Measurements from ENCODE around the gene IPO8. TPM values are rescaled to one million over a fixed set of nuclear protein-coding genes. Genes with fewer than 3 reads are reported as not detected.

Gene IPO8
- total and polyA plus RNA-seq, 2 donors (not counting 3 experiments of a cell fraction or from before 2014, with no cell fraction given): 7.2 to 52.5 TPM

- H3K9ac ChIP-seq (replicated peaks; ENCODE audit: extremely low read depth, insufficient read depth, low read length): no peak overlapping the region
- no peak overlapping the region for H3K4me3 ChIP-seq (replicated peaks in 1 of 3; ENCODE audit: insufficient read depth in 1 of 3, low read depth in 1 of 3, low read length in 3 of 3)
- H3K27me3 ChIP-seq (ENCODE audit: control insufficient read depth in 2 of 2, insufficient read depth in 2 of 2, low read length in 2 of 2): no peaks in the 10 kb centered on the region
- H3K4me1 ChIP-seq (ENCODE audit: control insufficient read depth, extremely low read depth, insufficient read depth, low read length): peaks cover 3% of the 10 kb centered on the region
- no peak overlapping the region for H3K4me2 ChIP-seq (ENCODE audit: insufficient read depth, low read length)
- DNase-seq (ENCODE audit: low read depth, low spot score) (no peak), FAIRE-seq (no peak)
- TF ChIP-seq EZH2 (IDR thresholded peaks at IDR 0.05; ENCODE audit: borderline replicate concordance, low read depth, low read length, severe bottlenecking) (no peak), POLR2AphosphoS5 (IDR thresholded peaks at IDR 0.05; ENCODE audit: insufficient read depth, low read depth, low read length) (no peak), FOS (IDR thresholded peaks at IDR 0.05; ENCODE audit: borderline replicate concordance, insufficient read depth, low read length) (no peak), GATA2 (IDR thresholded peaks at IDR 0.05; ENCODE audit: insufficient read depth, insufficient read length, low read depth, low read length) (no peak)
- no peaks in the 10 kb centered on the region for H3K79me2 ChIP-seq (ENCODE audit: control insufficient read depth, insufficient read depth, low read length)
- ChIA-PET POLR2A (no interaction called here), CTCF (no interaction called here)
- H3K27ac ChIP-seq (ENCODE audit: insufficient read depth, low read depth, low read length): no peak overlapping the region
- peaks cover 2 to 3% of the 10 kb centered on the region in 2 experiments for H3K36me3 ChIP-seq (ENCODE audit: control insufficient read depth in 2 of 2, extremely low read depth in 1 of 2, insufficient read depth in 2 of 2, low read length in 2 of 2)
- intact Hi-C loops (cut with micrococcal nuclease): loop anchor here (2.0 kb wide), 1 partner anchor 29 kb away; no protein-coding TSS in a partner anchor
- no TSS peak for BruUV-seq (replicated peaks)
- no peaks in the 10 kb centered on the region for H4K20me1 ChIP-seq (replicated peaks; ENCODE audit: control insufficient read depth, extremely low read depth, insufficient read depth, low read length)
- no peaks in the 10 kb centered on the region for H3K9me3 ChIP-seq (replicated peaks; ENCODE audit: control insufficient read depth, insufficient read depth, low read length)
- dilution Hi-C loops (cut with MboI; ENCODE audit: extremely low pct_ligation_motif_present, low sequenced_read_pairs): no loop called here
- H3K9me1 ChIP-seq (replicated peaks; ENCODE audit: control insufficient read depth, extremely low read depth, insufficient read depth, low read length): no peaks in the 10 kb centered on the region
- no peak overlapping the region for H2AFZ ChIP-seq (ENCODE audit: low read depth, low read length)
These were observed 17.4 kb downstream of the IPO8 start for GRCh38 chr12:30678221-30678620.

- BruUV-seq (replicated peaks): no TSS peak
- H3K9me3 ChIP-seq (replicated peaks; ENCODE audit: control insufficient read depth, insufficient read depth, low read length): no peaks in the 10 kb centered on the region
- H3K4me2 ChIP-seq (ENCODE audit: insufficient read depth, low read length): no peak overlapping the region
- DNase-seq (ENCODE audit: low read depth, low spot score) (no peak), FAIRE-seq (no peak)
- no peaks in the 10 kb centered on the region for H3K9me1 ChIP-seq (replicated peaks; ENCODE audit: control insufficient read depth, extremely low read depth, insufficient read depth, low read length)
- no peaks in the 10 kb centered on the region for H3K79me2 ChIP-seq (ENCODE audit: control insufficient read depth, insufficient read depth, low read length)
- intact Hi-C loops (cut with micrococcal nuclease) (no loop called here), dilution Hi-C loops (cut with MboI; ENCODE audit: extremely low pct_ligation_motif_present, low sequenced_read_pairs) (no loop called here)
- H4K20me1 ChIP-seq (replicated peaks; ENCODE audit: control insufficient read depth, extremely low read depth, insufficient read depth, low read length): no peaks in the 10 kb centered on the region
- peaks cover 2 to 5% of the 10 kb centered on the region in 2 experiments for H3K36me3 ChIP-seq (ENCODE audit: control insufficient read depth in 2 of 2, extremely low read depth in 1 of 2, insufficient read depth in 2 of 2, low read length in 2 of 2)
- ChIA-PET POLR2A (interaction anchor here (0.7 kb wide), 1 partner anchor 1952 kb away, joined by 4 read pairs; no protein-coding TSS in a partner anchor), CTCF (interaction anchor here (1.1 kb wide), 1 partner anchor 10 kb away, joined by 4 read pairs; no protein-coding TSS in a partner anchor)
- H3K9ac ChIP-seq (replicated peaks; ENCODE audit: extremely low read depth, insufficient read depth, low read length): no peak overlapping the region
- H3K27me3 ChIP-seq (ENCODE audit: control insufficient read depth in 2 of 2, insufficient read depth in 2 of 2, low read length in 2 of 2): no peaks in the 10 kb centered on the region
- H2AFZ ChIP-seq (ENCODE audit: low read depth, low read length): no peak overlapping the region
- no peak overlapping the region for H3K4me3 ChIP-seq (replicated peaks in 1 of 3; ENCODE audit: insufficient read depth in 1 of 3, low read depth in 1 of 3, low read length in 3 of 3)
- no peak overlapping the region for H3K27ac ChIP-seq (ENCODE audit: insufficient read depth, low read depth, low read length)
- H3K4me1 ChIP-seq (ENCODE audit: control insufficient read depth, extremely low read depth, insufficient read depth, low read length): no peaks in the 10 kb centered on the region
- no peak for TF ChIP-seq CTCF (IDR thresholded peaks at IDR 0.05; ENCODE audit: extremely low read depth in 1 of 2, insufficient read depth in 1 of 2, low read depth in 1 of 2, low read length in 2 of 2)
- TF ChIP-seq GATA2 (IDR thresholded peaks at IDR 0.05; ENCODE audit: insufficient read depth, insufficient read length, low read depth, low read length): no peak
- TF ChIP-seq POLR2AphosphoS5 (IDR thresholded peaks at IDR 0.05; ENCODE audit: insufficient read depth, low read depth, low read length): no peak
- no peak for TF ChIP-seq JUN (IDR thresholded peaks at IDR 0.05; ENCODE audit: borderline replicate concordance, insufficient read depth, insufficient read length, low read depth)
- no peak for TF ChIP-seq MYC (IDR thresholded peaks at IDR 0.05; ENCODE audit: low read depth, low read length)
- no peak for TF ChIP-seq EZH2 (IDR thresholded peaks at IDR 0.05; ENCODE audit: borderline replicate concordance, low read depth, low read length, severe bottlenecking)
- no peak for TF ChIP-seq POLR2A (IDR thresholded peaks at IDR 0.05; ENCODE audit: low read depth, low read length)
- no peak for TF ChIP-seq FOS (IDR thresholded peaks at IDR 0.05; ENCODE audit: borderline replicate concordance, insufficient read depth, low read length)
These were observed 34.5 kb downstream of the IPO8 start for GRCh38 chr12:30661210-30661609.
